CD4-positive, alpha-beta T cell treated with Interferon alpha-2 for 1 hour (primary cell): ENCODE measurements around the gene ZIC3.
"Not testable (repeated sequence)": the region's sequence is repeated elsewhere in the genome, so short reads cannot be mapped to it uniquely, and the experiment has no call there.

Experiments
- DNase-seq, 2 donors: peaks; one replicate each; pipeline ENCODE4 v3.0.0-alpha.2; 2020 to 2022

The ZIC3 gene

GRCh38 chrX:137565921-137566745, at the start of gene ZIC3:
TSS of gene ZIC3 (plus strand) at chrX:137566127. CDS start at chrX:137566692, 565 bp downstream.
- no peak for DNase-seq

GRCh38 chrX:137519459-137519858, 46.5 kb upstream of the ZIC3 start:
- DNase-seq, result no peak

GRCh38 chrX:137545711-137546651, 19.9 kb upstream of the ZIC3 start:
- no peak for DNase-seq

GRCh38 chrX:137547291-137547690, 18.6 kb upstream of the ZIC3 start:
- DNase-seq, result no peak

GRCh38 chrX:137548261-137548660, 17.7 kb upstream of the ZIC3 start:
- DNase-seq, result no peak

- no peak for DNase-seq
These were observed 16.9 kb upstream of the ZIC3 start for GRCh38 chrX:137549073-137549472.

GRCh38 chrX:137549851-137550664, 15.9 kb upstream of the ZIC3 start:
- no peak for DNase-seq

GRCh38 chrX:137550665-137551261, 15.2 kb upstream of the ZIC3 start:
- DNase-seq, result no peak

- not testable (repeated sequence) for DNase-seq
These were observed 13.8 kb upstream of the ZIC3 start for GRCh38 chrX:137552098-137552497.

- DNase-seq, result no peak
These were observed 3.8 kb upstream of the ZIC3 start for GRCh38 chrX:137562096-137562495.

GRCh38 chrX:137563681-137564651, 2.0 kb upstream of the ZIC3 start:
- DNase-seq, result no peak

- DNase-seq, result no peak
These were observed 516 bp upstream of the ZIC3 start for GRCh38 chrX:137565318-137565904.

- no peak for DNase-seq
These were observed 1.1 kb downstream of the ZIC3 start for GRCh38 chrX:137566746-137567679.

GRCh38 chrX:137567682-137568232, 1.8 kb downstream of the ZIC3 start:
- no peak for DNase-seq

GRCh38 chrX:137568741-137569469, 3.0 kb downstream of the ZIC3 start:
- DNase-seq, result no peak

- DNase-seq, result no peak
These were observed 3.6 kb downstream of the ZIC3 start for GRCh38 chrX:137569470-137569891.

- DNase-seq, result no peak
These were observed 7.6 kb downstream of the ZIC3 start for GRCh38 chrX:137573324-137574101.
